Caco-2 (cell line): ENCODE measurements around the gene FCMR. TPM values are rescaled to one million over a fixed set of nuclear protein-coding genes. Genes with fewer than 3 reads are reported as not detected.

ENCODE experiments used
- BruUV-seq: library from RNA; stranded (reverse); fragments of 400-500 nt; replicated peaks from 2 replicates; lab custom pipeline; 2021; lab: Mats Ljungman, UMichigan
- CTCF ChIA-PET: fragments of 300-600 bp; sonication (Branson Sonifier 250); formaldehyde crosslinking; loops from one replicate; lab custom pipeline; 2022; ENCODE audit warnings: antibody characterized with exemption; lab: Charles Lee
- POLR2A ChIA-PET: fragments of 300-600 bp; sonication (Branson Sonifier 250); formaldehyde crosslinking; loops from one replicate; lab custom pipeline; 2022; ENCODE audit warnings: antibody characterized with exemption; lab: Charles Lee
- DNase-seq, 2 experiments: peaks; one replicate each; pipeline versions ENCODE4 v3.0.0 to v3.0.0-alpha.2; 2020 to 2022
- H3K27me3 ChIP-seq: replicated peaks from 2 replicates; pipeline ENCODE4 v1.6.0; 2011; ENCODE audit warnings: low read length; ENCODE audit not compliant: control insufficient read depth, insufficient read depth
- H3K36me3 ChIP-seq: 2 replicates; pipeline ENCODE4 v1.5.1; 2011; ENCODE audit warnings: low read length; ENCODE audit not compliant: control insufficient read depth, insufficient read depth
- H3K4me1 ChIP-seq: fragments of 250-450 bp; sonication (Bioruptor Pico); 2 replicates; pipeline ENCODE4 v1.5.1; 2020; ENCODE audit warnings: mild to moderate bottlenecking
- H3K4me3 ChIP-seq: 2 replicates; pipeline ENCODE4 v1.5.1; 2011; ENCODE audit warnings: low read depth, mild to moderate bottlenecking, control low read depth, low read length
- H3K9me3 ChIP-seq: fragments of 250-450 bp; sonication (Bioruptor Pico); 2 replicates; pipeline ENCODE4 v1.5.1; 2020; ENCODE audit warnings: mild to moderate bottlenecking, moderate library complexity
- H3K27ac Mint-ChIP-seq: one replicate; pipeline ENCODE4 v1.8.0; 2022; ENCODE audit warnings: mixed read lengths; ENCODE audit not compliant: unreplicated experiment
- H3K27me3 Mint-ChIP-seq: one replicate; pipeline ENCODE4 v1.8.0; 2022; ENCODE audit warnings: mixed read lengths; ENCODE audit not compliant: insufficient read depth, unreplicated experiment
- H3K36me3 Mint-ChIP-seq: one replicate; pipeline ENCODE4 v1.8.0; 2022; ENCODE audit warnings: mild to moderate bottlenecking, mixed read lengths; ENCODE audit not compliant: insufficient read depth, unreplicated experiment
- H3K4me1 Mint-ChIP-seq: one replicate; pipeline ENCODE4 v1.8.0; 2022; ENCODE audit warnings: low read depth, mixed read lengths; ENCODE audit not compliant: unreplicated experiment
- H3K4me3 Mint-ChIP-seq: one replicate; pipeline ENCODE4 v1.8.0; 2022; ENCODE audit warnings: mild to moderate bottlenecking, moderate library complexity, mixed read lengths; ENCODE audit not compliant: unreplicated experiment
- H3K9me3 Mint-ChIP-seq: one replicate; pipeline ENCODE4 v1.8.0; 2022; ENCODE audit warnings: mixed read lengths; ENCODE audit not compliant: unreplicated experiment
- CTCF ChIP-seq, 2 experiments: fragments of 200-600 bp in 1 of 2; IDR thresholded peaks; 1 replicate in 1 of 2; 2 replicates in 1 of 2; pipeline versions ENCODE4 v1.5.1 to v1.8.0; 2011 to 2022; ENCODE audit warnings: antibody characterized with exemption in 1 of 2, control low read depth in 1 of 2, inconsistent platforms in 1 of 2, low read depth in 1 of 2, low read length in 1 of 2, mild to moderate bottlenecking in 1 of 2, moderate library complexity in 1 of 2; ENCODE audit not compliant: insufficient read depth in 1 of 2, severe bottlenecking in 1 of 2, unreplicated experiment in 1 of 2
- intact Hi-C: fragments of 100-400 bp; cut with micrococcal nuclease; formaldehyde crosslinking; loops from one replicate; pipeline ENCODE4 v1.10.0; 2022; ENCODE audit not compliant: unreplicated experiment
- total RNA-seq: library from RNA; stranded (reverse); gene quantifications from 2 replicates; pipeline ENCODE4 v1.2.3, GENCODE V29; 2022

The FCMR gene
- total RNA-seq, 1 experiment from 2014 or later = not detected

- no peak for TF ChIP-seq CTCF (IDR thresholded peaks at IDR 0.05; ENCODE audit: insufficient read depth in 1 of 2, low read depth in 1 of 2, low read length in 1 of 2, severe bottlenecking in 1 of 2, unreplicated experiment in 1 of 2)
- POLR2A ChIA-PET = no interaction called here
- H3K27ac Mint-ChIP-seq = no peak overlapping the region
- CTCF ChIA-PET = no interaction called here
- intact Hi-C loops = no loop called here
- no peak for DNase-seq
- Histone ChIP-seq H3K9me3 (no peaks in the 10 kb centered on the region), H3K4me3 (no peak overlapping the region), H3K36me3 (no peaks in the 10 kb centered on the region), H3K27me3 (no peaks in the 10 kb centered on the region), H3K4me1 (peaks cover 6% of the 10 kb centered on the region)
- H3K36me3 Mint-ChIP-seq = no peaks in the 10 kb centered on the region
- H3K9me3 Mint-ChIP-seq = no peaks in the 10 kb centered on the region
- H3K27me3 Mint-ChIP-seq = no peaks in the 10 kb centered on the region
- no peaks in the 10 kb centered on the region for H3K4me1 Mint-ChIP-seq
- no TSS peak for BruUV-seq
- no peak overlapping the region for H3K4me3 Mint-ChIP-seq
These were observed 783 bp upstream of the FCMR start for GRCh38 chr1:206922524-206922923.

- no peak for DNase-seq
- Histone ChIP-seq H3K4me1 (no peaks in the 10 kb centered on the region), H3K9me3 (no peaks in the 10 kb centered on the region), H3K27me3 (no peaks in the 10 kb centered on the region), H3K36me3 (no peaks in the 10 kb centered on the region), H3K4me3 (no peak overlapping the region)
- H3K27ac Mint-ChIP-seq = no peak overlapping the region
- no peaks in the 10 kb centered on the region for H3K4me1 Mint-ChIP-seq
- H3K4me3 Mint-ChIP-seq = no peak overlapping the region
- peaks cover 7% of the 10 kb centered on the region for H3K27me3 Mint-ChIP-seq
- ChIA-PET POLR2A (no interaction called here), CTCF (no interaction called here)
- no TSS peak for BruUV-seq
- no peak for TF ChIP-seq CTCF (IDR thresholded peaks at IDR 0.05; ENCODE audit: insufficient read depth in 1 of 2, low read depth in 1 of 2, low read length in 1 of 2, severe bottlenecking in 1 of 2, unreplicated experiment in 1 of 2)
- H3K36me3 Mint-ChIP-seq = no peaks in the 10 kb centered on the region
- no peaks in the 10 kb centered on the region for H3K9me3 Mint-ChIP-seq
- intact Hi-C loops = no loop called here
These were observed 3.7 kb downstream of the FCMR start for GRCh38 chr1:206918076-206918475.

GRCh38 chr1:206916000-206916709 is 5.6 kb downstream of the FCMR start:
- ChIA-PET CTCF (no interaction called here), POLR2A (no interaction called here)
- Histone ChIP-seq H3K36me3 (no peaks in the 10 kb centered on the region), H3K27me3 (no peaks in the 10 kb centered on the region), H3K4me3 (no peak overlapping the region), H3K9me3 (no peaks in the 10 kb centered on the region), H3K4me1 (no peaks in the 10 kb centered on the region)
- TF ChIP-seq CTCF (IDR thresholded peaks at IDR 0.05; ENCODE audit: insufficient read depth in 1 of 2, low read depth in 1 of 2, low read length in 1 of 2, severe bottlenecking in 1 of 2, unreplicated experiment in 1 of 2) = no peak
- Mint-ChIP-seq H3K4me1 (no peaks in the 10 kb centered on the region), H3K4me3 (no peak overlapping the region), H3K27ac (no peak overlapping the region), H3K9me3 (no peaks in the 10 kb centered on the region), H3K36me3 (no peaks in the 10 kb centered on the region), H3K27me3 (peaks cover 11% of the 10 kb centered on the region)
- intact Hi-C loops = no loop called here
- no peak for DNase-seq
- BruUV-seq = no TSS peak
